Measurements from ENCODE around the gene CLDN16. TPM values are rescaled to one million over a fixed set of nuclear protein-coding genes. Genes with fewer than 3 reads are reported as not detected.

Gene CLDN16
- polyA plus RNA-seq, 3 donors: not detected

- Histone ChIP-seq H3K4me3 (replicated peaks in 1 of 3; ENCODE audit: low read depth in 2 of 3, low read length in 3 of 3) (no peak overlapping the region), H3K27ac (ENCODE audit: low read depth in 1 of 2, low read length in 2 of 2) (no peak overlapping the region), H3K9ac (ENCODE audit: insufficient read depth, low read length, poor library complexity, severe bottlenecking) (no peak overlapping the region), H3K79me2 (ENCODE audit: insufficient read depth, low read length) (no peaks in the 10 kb centered on the region), H3K36me3 (replicated peaks in 1 of 2; ENCODE audit: control insufficient read depth in 1 of 2, insufficient read depth in 2 of 2, low read length in 2 of 2) (no peaks in the 10 kb centered on the region), H3K4me1 (ENCODE audit: control insufficient read depth in 1 of 2, insufficient read depth in 2 of 2, low read length in 2 of 2) (no peaks in the 10 kb centered on the region), H3K9me3 (replicated peaks in 1 of 2; ENCODE audit: control insufficient read depth in 1 of 2, insufficient read depth in 1 of 2, low read length in 2 of 2) (no peaks in the 10 kb centered on the region), H2AFZ (ENCODE audit: insufficient read depth, low read depth, low read length, poor library complexity, severe bottlenecking) (no peak overlapping the region), H3K27me3 (ENCODE audit: control insufficient read depth in 2 of 2, insufficient read depth in 2 of 2, low read length in 2 of 2) (no peaks in the 10 kb centered on the region), H4K20me1 (ENCODE audit: insufficient read depth, low read length) (no peaks in the 10 kb centered on the region), H3K4me2 (replicated peaks; ENCODE audit: extremely low read depth, low read length, poor library complexity, severe bottlenecking) (no peak overlapping the region)
- no peak for DNase-seq
- Mint-ChIP-seq H3K4me1 (no peaks in the 10 kb centered on the region), H3K4me3 (no peak overlapping the region), H3K27me3 (ENCODE audit: low read depth in 3 of 3) (no peaks in the 10 kb centered on the region), H3K9me3 (peaks cover 0 to 2% (median 0%) of the 10 kb centered on the region in 7 donors), H3K27ac (no peak overlapping the region), H3K36me3 (no peaks in the 10 kb centered on the region)
- intact Hi-C loops (cut with micrococcal nuclease): no loop called here
- TF ChIP-seq CTCF (IDR thresholded peaks at IDR 0.05): no peak
These were observed 7.8 kb upstream of the CLDN16 start for GRCh38 chr3:190380184-190380583.

GRCh38 chr3:190381441-190381840 lies 6.5 kb upstream of the CLDN16 start:
- H3K9me3 ChIP-seq (replicated peaks in 1 of 2; ENCODE audit: control insufficient read depth in 1 of 2, insufficient read depth in 1 of 2, low read length in 2 of 2): no peaks in the 10 kb centered on the region
- no peaks in the 10 kb centered on the region for H3K27me3 ChIP-seq (ENCODE audit: control insufficient read depth in 2 of 2, insufficient read depth in 2 of 2, low read length in 2 of 2)
- no peaks in the 10 kb centered on the region for H3K36me3 ChIP-seq (replicated peaks in 1 of 2; ENCODE audit: control insufficient read depth in 1 of 2, insufficient read depth in 2 of 2, low read length in 2 of 2)
- intact Hi-C loops (cut with micrococcal nuclease): no loop called here
- H3K79me2 ChIP-seq (ENCODE audit: insufficient read depth, low read length): no peaks in the 10 kb centered on the region
- H3K4me3 Mint-ChIP-seq: no peak overlapping the region
- no peaks in the 10 kb centered on the region for H3K4me1 ChIP-seq (ENCODE audit: control insufficient read depth in 1 of 2, insufficient read depth in 2 of 2, low read length in 2 of 2)
- H3K27ac ChIP-seq (ENCODE audit: low read depth in 1 of 2, low read length in 2 of 2): no peak overlapping the region
- no peak overlapping the region for H3K4me3 ChIP-seq (replicated peaks in 1 of 3; ENCODE audit: low read depth in 2 of 3, low read length in 3 of 3)
- H3K4me1 Mint-ChIP-seq: no peaks in the 10 kb centered on the region
- no peak overlapping the region for H3K4me2 ChIP-seq (replicated peaks; ENCODE audit: extremely low read depth, low read length, poor library complexity, severe bottlenecking)
- no peaks in the 10 kb centered on the region for H3K9me3 Mint-ChIP-seq
- TF ChIP-seq CTCF (IDR thresholded peaks at IDR 0.05): no peak
- no peak for DNase-seq
- H3K27me3 Mint-ChIP-seq (ENCODE audit: low read depth in 3 of 3): no peaks in the 10 kb centered on the region
- H2AFZ ChIP-seq (ENCODE audit: insufficient read depth, low read depth, low read length, poor library complexity, severe bottlenecking): no peak overlapping the region
- no peaks in the 10 kb centered on the region for H3K36me3 Mint-ChIP-seq
- H3K27ac Mint-ChIP-seq: no peak overlapping the region
- no peak overlapping the region for H3K9ac ChIP-seq (ENCODE audit: insufficient read depth, low read length, poor library complexity, severe bottlenecking)
- H4K20me1 ChIP-seq (ENCODE audit: insufficient read depth, low read length): no peaks in the 10 kb centered on the region
